ENCODE results near the gene ZACN. TPM values are rescaled to one million over a fixed set of nuclear protein-coding genes. Genes with fewer than 3 reads are reported as not detected.

The ZACN gene
- total RNA-seq, 1 donor: not detected

GRCh38 chr17:76049239-76049638 lies 29.7 kb upstream of the ZACN start:
- TF ChIP-seq CTCF (IDR thresholded peaks at IDR 0.05; ENCODE audit: insufficient read depth, low read depth, low read length): no peak
- H3K4me3 ChIP-seq (ENCODE audit: low read depth, low read length): no peak overlapping the region
- no peak for DNase-seq (ENCODE audit: low read depth)

GRCh38 chr17:76049836-76050537 lies 29.0 kb upstream of the ZACN start:
- H3K4me3 ChIP-seq (ENCODE audit: low read depth, low read length): no peak overlapping the region
- no peak for DNase-seq (ENCODE audit: low read depth)
- TF ChIP-seq CTCF (IDR thresholded peaks at IDR 0.05; ENCODE audit: insufficient read depth, low read depth, low read length): no peak

GRCh38 chr17:76050538-76051467 lies 28.2 kb upstream of the ZACN start:
- no peak overlapping the region for H3K4me3 ChIP-seq (ENCODE audit: low read depth, low read length)
- DNase-seq (ENCODE audit: low read depth): no peak
- no peak for TF ChIP-seq CTCF (IDR thresholded peaks at IDR 0.05; ENCODE audit: insufficient read depth, low read depth, low read length)

GRCh38 chr17:76051561-76051960 lies 27.4 kb upstream of the ZACN start:
- no peak for TF ChIP-seq CTCF (IDR thresholded peaks at IDR 0.05; ENCODE audit: insufficient read depth, low read depth, low read length)
- DNase-seq (ENCODE audit: low read depth): no peak
- H3K4me3 ChIP-seq (ENCODE audit: low read depth, low read length): no peak overlapping the region

- no peak overlapping the region for H3K4me3 ChIP-seq (ENCODE audit: low read depth, low read length)
- no peak for TF ChIP-seq CTCF (IDR thresholded peaks at IDR 0.05; ENCODE audit: insufficient read depth, low read depth, low read length)
- DNase-seq (ENCODE audit: low read depth): peak; percentile 76
Measured at GRCh38 chr17:76053246-76054111, 25.5 kb upstream of the ZACN start.

- TF ChIP-seq CTCF (IDR thresholded peaks at IDR 0.05; ENCODE audit: insufficient read depth, low read depth, low read length): no peak
- peak; percentile 33 for DNase-seq (ENCODE audit: low read depth)
- no peak overlapping the region for H3K4me3 ChIP-seq (ENCODE audit: low read depth, low read length)
Measured at GRCh38 chr17:76054112-76054476, 24.9 kb upstream of the ZACN start.

All from fibroblast of villous mesenchyme (primary cell).